Stimulated activated CD4-positive, alpha-beta T cell treated with anti-CD3 and anti-CD28 coated beads, Interleukin-2, amount 100 ng/mL, for 24 hours (primary cell): ENCODE results near the gene THBS1.

ENCODE experiments used
- DNase-seq, 2 donors: peaks; one replicate each; pipeline ENCODE4 v3.0.0-alpha.2; 2020

THBS1 gene

DNA sequence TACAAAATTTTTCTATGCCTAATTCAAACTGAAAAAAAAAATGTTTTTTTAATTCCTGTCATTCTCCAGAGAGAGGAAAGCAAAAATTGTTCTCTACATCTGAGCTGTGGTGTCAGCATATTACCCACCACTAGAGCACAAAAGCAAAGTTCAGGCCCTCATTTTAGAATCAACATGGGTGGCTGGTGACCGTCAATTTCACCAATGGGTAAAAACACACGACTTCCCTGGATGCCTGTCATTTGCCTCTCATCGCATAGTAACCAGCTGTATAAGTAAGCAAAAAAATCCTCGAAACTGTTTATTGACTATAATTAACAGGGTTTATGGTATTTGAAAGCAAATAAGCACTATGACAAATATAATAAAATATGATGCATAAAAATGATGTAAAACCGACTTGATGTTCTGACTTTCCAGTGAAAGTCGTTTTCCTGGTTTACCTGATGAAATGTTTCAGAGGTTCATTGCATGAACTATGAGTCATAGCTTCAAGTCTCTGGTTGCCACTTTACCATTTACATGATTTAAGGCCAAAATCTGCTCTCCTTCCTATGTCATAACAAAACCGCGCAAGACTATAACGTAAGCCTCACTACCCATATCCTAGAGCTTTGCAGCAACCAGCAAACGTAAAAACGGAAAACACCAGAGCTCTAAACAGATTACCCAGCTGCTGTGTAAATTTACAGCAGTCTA is 60.5 kb downstream of the THBS1 start:
- no peak for DNase-seq

- no peak for DNase-seq
Observed at GRCh38 chr15:39642011-39642640, 61.2 kb downstream of the THBS1 start.

DNA sequence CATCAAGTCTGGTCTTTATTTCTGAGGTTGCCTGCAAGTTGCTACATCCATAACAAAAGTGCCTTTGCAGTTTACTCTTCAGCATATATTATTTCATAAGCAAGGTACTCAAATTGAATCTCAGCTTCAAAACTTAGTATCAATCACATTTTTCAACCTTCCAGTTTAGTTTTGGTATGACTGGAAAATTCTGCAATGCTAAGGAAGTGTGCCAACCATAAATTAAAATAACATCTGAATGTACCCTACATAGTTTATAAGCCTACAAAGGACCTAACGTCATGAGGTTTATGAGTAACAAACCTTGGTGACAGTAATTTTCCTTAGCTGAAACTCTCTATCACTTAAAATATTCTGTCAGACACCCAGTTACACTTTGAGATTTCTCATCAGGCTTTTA is 62.8 kb downstream of the THBS1 start:
- DNase-seq: no peak

- no peak for DNase-seq
Observed at GRCh38 chr15:39644136-39644535, 63.3 kb downstream of the THBS1 start.

GRCh38 chr15:39645138-39645975 is 64.5 kb downstream of the THBS1 start:
- no peak for DNase-seq

- DNase-seq: no peak
Observed at GRCh38 chr15:39645976-39646257, 65.0 kb downstream of the THBS1 start.

DNA sequence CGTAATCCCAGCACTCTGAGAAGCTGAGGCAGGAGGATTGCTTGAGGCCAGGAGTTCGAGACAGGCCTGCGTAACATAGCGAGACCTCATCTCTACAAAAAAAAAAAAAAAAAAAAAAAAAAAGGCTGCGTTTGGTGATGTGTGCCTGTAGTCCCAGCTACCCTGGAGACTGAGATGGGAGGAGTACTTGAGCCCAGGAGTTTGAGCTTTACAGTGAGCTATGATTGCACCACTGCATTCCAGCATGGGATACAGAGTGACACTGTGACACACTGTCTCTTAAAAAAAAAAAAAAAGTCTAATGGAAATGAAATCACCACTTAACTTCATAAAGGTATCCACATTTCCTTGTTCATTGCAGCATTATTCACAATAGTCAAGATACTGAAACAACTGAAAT is 65.5 kb downstream of the THBS1 start:
- DNase-seq: no peak
